Brain pericyte (primary cell): Measurements from ENCODE around the gene KCNJ5.

Source experiments
- DNase-seq: peaks from one replicate; pipeline ENCODE4 v3.0.0-alpha.2; 2012; ENCODE audit warnings: low read depth, low spot score

KCNJ5 gene

DNA sequence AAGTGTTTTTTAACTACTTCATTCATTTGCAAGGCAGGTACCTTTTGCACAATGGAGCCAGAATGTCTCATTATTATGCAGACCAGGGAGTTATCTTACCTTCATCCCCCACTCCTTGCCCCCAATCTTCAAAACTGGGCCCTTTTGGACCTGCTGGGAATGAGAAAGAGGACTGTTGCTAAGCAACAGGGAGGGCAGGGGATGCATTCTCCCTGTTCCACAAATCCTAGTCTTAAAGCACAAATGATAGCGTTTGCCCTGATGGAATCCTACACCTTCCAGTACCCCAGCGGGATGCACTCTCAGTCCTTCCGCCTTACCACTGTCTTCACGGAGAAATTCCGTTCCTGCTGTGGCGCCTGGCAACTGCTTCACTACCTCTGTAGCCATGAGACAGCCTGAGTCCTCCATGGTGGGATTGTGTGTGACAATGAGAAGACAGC, 20.0 kb upstream of the KCNJ5 start:
- DNase-seq, result no peak

DNA sequence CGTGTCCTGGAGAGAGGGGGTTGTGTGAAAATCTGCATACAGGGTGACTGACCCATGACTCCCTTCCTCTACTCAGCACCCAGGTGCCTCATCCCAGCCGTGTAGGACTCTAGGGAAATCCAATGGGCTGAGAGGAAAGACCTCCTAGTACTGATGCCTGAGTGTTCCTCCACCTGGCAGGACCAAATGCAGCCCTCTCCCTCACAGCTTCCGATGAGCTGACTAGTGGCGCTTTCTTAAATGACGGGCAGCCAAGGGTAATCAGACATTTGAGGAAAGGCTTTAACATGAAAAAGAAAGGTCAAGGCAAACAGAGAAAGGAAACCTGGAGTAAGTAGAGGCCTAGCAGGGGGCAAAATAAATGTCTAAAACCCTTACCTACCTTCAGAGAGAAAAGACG, 19.1 kb upstream of the KCNJ5 start:
- no peak for DNase-seq

DNA sequence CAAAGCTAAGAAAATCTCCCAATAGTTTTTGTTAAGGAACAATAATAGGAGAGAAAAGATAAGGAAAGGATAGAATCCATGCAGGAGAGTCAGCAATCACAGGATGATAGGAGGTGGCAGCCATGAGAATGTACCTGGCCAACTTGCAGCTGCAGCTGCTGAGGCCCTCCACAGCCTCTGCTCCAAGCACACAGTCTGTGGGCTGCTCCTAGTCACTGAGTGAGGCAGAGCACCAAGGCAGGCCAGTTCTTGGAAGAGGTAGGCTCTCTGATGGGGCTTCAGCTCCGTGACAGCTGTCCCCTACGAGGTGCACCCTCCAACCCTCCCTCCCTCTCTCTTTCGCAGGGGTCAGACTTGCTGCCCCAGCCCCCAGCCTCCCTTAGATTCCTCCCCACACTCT, 18.6 kb upstream of the KCNJ5 start:
- DNase-seq, result no peak

DNA sequence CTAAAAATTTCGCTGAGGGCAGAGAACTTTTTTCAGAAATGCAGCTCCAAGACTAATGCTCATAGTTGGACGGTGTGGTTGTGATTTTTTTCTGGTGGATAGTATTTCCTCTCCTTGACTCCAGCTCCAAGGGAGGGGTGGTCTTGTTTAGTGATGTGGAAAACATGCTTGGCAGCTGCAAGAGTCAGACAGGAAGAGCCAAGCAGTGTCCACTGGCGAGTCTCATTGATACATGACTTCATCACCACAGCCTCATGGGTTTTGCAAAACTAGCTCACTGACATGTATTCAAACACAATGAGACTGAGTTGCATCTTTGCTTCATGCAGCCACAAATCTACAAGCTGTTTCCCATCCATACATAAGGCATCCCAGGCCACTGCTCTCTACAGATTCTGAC, 16.7 kb upstream of the KCNJ5 start:
- DNase-seq, result no peak

GRCh38 chr11:128876133-128876650, 15.0 kb upstream of the KCNJ5 start:
- DNase-seq, result no peak

DNA sequence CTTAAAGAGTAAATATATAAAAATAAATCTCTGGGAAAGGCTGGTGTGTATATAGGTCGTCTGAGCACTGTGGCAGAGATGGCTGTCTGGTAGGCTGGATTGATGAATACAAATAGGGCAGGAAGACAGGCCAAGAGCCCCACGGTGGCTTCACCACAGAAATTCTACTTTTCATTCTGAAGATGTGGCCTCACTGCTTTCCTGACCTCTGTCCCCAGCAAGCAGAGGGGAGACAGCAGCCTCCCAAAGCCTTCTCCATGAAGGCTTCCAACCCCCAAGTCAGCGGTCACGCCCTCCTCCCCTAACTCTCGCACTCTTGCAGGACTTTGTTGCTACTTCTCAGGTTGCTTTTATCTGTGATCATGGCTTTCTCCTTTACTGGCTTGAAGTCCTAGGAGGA, 13.4 kb upstream of the KCNJ5 start:
- DNase-seq, result no peak

DNA sequence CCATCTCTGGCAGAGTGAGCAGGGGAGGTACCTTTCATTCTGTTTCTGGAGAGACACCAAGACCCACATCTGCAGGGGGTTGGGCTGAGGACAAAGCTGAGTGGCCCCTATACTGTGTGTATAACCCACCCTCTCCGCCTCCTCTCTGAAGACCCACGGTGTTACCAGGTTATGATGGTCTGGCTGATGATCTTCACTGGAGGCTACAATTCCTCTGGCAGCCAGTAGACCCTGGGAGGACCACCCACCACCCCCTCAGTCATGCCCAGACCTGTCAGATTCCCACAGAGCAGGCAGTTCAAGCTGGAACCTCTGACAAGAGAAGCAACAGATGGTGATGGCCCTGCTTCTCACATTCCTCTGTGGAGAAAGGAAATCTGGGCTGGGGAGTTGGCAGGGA, 12.7 kb upstream of the KCNJ5 start:
- DNase-seq, result no peak

DNA sequence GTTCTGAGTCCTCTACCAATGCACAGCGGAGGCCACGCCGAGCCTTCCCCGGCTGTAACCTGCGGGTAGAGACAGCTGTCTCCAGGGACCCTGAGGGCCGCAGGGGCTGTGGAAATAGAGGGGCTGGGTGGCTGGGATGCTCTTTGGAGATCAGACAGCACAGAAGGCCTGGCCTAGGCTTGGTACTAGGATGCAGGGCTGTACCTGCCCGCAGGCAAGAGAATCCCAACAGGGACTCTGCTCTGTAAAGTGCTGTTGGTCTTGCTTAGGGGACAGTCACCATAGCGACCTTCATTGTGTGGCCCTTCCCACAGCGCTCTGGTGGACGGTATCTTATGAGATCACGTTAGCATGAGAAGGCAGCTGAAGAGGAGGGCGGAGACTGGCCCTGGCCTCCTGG, 11.3 kb upstream of the KCNJ5 start:
- DNase-seq, result no peak

GRCh38 chr11:128881221-128881620, 9.9 kb upstream of the KCNJ5 start:
- DNase-seq, result no peak

- no peak for DNase-seq
Measured at GRCh38 chr11:128882451-128882850, 8.7 kb upstream of the KCNJ5 start.

GRCh38 chr11:128884054-128884453, 7.1 kb upstream of the KCNJ5 start:
- DNase-seq, result no peak

GRCh38 chr11:128884703-128885338, 6.3 kb upstream of the KCNJ5 start:
- DNase-seq, result no peak

- DNase-seq, result no peak
Measured at GRCh38 chr11:128886406-128887124, 4.6 kb upstream of the KCNJ5 start.

DNA sequence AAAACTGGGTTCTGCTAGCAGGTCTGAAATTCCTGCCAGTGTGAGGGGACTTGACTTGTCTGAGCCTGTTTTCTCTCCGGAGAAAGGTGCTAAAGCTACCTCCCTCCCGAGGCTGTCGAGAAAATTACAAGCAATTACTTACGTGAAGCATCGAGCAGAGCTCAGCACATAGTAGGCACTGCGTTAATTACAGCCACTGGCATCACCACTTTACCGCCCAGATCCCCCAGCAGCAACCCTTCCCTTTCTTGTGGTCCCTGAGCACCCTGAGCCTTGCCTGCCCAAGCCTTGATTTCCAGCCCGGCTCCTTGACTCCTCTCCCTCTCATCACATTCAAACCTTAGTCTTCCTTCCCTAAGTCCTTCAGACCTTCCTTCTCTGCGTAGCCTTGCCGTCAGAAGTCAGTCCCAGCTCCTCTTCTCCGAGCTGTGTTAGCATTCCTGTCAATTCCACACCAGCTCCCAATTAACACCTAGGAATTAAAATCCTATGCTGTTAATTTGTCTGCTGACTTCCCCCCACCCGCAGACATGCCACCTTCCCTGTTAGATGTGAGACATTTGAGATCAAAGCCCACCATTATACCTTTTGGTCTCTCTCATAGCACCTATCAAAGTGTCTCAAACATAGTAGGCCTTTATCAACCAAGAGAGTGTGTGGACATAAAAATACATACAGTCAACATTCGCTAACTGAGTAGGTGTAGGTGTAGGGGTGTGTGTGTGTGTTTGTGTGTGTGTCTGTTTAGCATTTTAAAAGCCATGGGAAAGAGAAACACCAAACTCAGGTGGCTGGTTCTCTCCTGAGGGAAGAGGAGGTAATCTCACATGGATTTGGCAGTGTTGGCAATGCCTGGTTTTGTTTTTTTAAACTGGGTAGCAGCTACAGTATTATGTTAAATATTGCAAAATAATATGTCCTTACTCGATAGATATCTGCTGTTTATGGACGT, 2.8 kb upstream of the KCNJ5 start:
- DNase-seq, result no peak

DNA sequence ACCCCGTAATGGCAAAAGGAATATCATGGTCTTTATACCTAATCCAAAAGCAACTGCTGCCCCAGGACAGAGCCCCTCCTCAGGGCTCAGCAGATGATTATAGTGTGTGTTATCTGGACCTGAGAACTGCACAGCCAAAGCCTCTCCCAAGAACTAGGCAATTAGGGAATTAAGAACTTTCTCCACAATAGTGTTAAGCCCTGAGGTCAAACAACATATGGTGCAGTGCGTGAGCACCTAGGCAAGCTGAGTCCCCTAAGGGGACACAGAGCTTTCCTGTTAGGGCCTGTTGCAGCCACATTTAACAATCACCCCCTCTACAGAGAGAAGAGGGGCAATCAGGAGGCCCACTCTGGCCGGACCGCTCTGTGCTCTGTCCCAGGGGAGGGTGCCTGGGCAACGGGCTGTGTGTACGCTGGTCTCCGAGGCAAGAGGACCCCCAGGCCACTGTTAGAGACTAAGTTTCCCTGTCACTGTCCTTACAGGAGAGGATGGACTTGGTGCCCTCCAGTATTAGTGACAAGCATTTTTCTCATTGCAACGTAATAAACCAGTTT, 1.4 kb upstream of the KCNJ5 start:
- DNase-seq, result no peak

- DNase-seq, result no peak
Measured at GRCh38 chr11:128890216-128890542, 977 bp upstream of the KCNJ5 start.

- no peak for DNase-seq
Measured at GRCh38 chr11:128891913-128892398, 800 bp downstream of the KCNJ5 start.

DNA sequence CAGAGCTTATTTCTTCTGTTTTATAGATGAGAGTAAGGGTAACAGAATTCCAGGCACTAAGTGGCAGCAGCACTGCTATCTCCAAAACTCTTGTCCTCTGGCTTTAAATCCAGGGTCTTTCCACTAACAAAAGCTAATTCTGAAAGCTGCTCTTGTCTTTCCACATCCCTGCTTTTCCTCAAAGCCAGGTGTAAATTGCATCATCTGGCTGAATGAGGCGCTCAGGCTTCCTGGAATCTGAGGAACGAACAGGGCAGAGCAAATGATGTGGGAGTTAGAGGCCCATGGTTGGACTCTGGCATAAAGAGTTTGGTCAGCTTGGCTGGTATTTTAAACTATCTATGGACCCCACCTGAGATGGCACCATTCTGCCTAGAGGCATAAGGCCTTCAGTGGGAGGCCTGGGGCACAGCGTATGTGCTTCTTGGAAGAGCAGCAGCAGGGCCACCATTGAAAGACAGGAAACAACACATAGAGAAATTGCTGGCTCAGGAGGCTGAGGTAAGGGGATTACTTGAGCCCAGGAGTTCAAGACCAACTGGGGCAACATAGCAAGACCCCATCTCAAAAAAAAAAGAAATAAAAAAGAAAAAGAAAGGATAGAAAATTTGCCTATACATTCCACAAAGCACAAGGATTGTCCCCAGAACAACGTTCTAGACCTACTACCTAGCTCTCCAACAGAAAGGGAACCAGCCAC, 1.9 kb downstream of the KCNJ5 start:
- no peak for DNase-seq

DNA sequence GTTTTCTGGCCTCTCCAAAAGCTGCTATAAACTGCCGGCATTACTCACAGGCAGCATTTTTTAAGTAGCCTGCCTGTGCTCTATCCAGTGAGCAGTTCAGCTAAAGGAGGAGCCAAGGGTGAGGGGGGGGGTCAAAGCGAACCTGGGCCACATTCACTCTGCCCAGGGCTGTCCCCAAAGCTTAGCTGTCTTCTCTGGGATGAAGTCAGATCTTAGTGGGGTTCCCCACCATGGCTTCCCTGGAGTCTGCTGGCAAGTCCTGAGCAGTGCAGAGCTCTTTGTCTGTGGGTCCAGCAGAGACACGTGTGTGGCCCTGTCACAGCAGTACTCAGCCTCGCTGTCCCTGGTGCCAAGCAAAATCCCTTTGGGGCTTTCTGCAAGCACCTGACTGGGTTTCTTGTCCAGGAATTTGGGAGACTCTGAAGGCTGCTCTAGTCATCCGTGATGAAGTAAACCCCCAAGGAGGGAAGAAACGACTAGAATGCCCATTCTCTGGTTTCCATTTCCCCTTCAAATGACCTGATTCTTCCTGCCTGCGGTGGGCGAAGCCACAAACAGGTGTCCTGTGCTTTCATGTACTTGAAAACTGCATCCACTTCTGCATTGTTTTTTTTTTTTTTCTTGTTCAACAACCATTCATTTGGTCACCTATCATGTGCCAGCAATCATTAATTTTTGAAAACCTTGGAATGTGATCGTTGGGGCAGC, 2.6 kb downstream of the KCNJ5 start:
- no peak for DNase-seq

DNA sequence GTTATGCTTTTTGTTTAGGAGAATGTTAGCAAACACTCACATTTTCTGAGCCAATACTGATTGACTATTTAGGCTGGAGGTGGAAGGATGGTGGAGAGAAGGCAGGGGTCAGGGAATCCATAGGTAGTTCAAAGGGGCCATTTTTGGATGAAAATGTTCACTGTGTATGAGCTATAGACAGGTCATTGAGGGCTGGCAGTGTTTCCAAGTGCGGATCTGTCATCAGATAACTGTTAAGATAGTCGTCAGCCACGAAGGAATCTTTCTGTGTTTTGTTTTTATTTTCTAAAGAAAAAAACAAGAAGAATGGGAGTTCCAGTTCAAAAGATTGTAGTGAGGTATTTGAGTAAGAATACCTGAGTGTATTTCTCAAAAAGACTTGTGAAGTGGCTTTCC, 3.1 kb downstream of the KCNJ5 start:
- DNase-seq, result no peak

- DNase-seq, result no peak
Measured at GRCh38 chr11:128894685-128895084, 3.5 kb downstream of the KCNJ5 start.
